HG02840 (cell line): ENCODE results near the gene APOBEC4.
"Not testable (repeated sequence)": the region's sequence is repeated elsewhere in the genome, so short reads cannot be mapped to it uniquely, and the experiment has no call there.

Experiments used
- ATAC-seq: cut with Tn5 transposase; IDR thresholded peaks from one replicate; pipeline ENCODE4 v1.9.1; 2021; ENCODE audit warnings: mild to moderate bottlenecking, moderate library complexity, moderate number of reproducible peaks; ENCODE audit not compliant: unreplicated experiment, low FRiP score

Gene APOBEC4, protein sequence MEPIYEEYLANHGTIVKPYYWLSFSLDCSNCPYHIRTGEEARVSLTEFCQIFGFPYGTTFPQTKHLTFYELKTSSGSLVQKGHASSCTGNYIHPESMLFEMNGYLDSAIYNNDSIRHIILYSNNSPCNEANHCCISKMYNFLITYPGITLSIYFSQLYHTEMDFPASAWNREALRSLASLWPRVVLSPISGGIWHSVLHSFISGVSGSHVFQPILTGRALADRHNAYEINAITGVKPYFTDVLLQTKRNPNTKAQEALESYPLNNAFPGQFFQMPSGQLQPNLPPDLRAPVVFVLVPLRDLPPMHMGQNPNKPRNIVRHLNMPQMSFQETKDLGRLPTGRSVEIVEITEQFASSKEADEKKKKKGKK

DNA sequence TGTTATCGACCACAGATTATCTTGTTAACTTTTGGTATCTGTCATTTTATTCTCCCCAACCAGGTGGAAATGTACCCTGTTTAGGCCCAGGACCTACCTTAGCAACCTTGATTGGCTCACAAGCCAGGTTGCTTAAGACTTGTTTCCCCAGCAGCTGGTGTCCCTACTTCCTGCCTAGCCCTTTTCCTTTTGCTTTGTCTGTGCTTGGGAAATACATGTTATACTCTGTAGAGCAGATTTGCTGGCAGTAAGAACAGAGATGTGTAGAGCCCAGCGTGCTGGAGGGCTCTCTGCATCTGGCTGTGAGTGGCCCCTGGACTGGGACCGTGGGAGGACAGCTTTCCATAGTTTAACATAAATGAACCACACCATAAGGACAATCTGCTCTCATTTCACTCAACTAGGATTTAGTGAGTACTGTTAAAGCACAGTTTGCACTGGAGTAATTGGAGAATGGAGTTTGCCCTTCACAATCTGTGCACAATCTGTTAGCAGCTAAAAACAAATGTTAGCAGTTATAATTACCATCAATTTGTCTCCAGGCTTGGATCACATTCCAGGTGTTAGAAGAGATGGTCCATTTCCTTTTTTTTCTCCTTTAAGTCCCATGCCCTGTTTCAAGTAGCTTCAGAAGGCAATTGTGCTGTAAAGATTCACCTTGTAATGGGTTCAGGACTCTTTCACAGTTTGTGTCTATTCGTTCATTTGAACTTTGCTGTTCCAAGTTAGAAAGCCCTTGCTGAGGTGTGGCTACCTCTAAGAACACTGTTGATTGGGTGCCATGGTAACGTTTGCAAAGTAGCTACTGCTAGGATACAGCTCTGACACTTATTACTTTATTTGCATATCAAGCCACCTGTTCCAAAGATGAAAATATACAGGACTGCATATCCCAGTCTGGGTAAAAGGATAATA is at the start of gene APOBEC4:
Gene APOBEC4, minus strand, starts transcription at position 770 of the 915 bp plus-strand sequence. CDS start 4,535 bp downstream, outside the sequence.
- ATAC-seq, result no peak

DNA sequence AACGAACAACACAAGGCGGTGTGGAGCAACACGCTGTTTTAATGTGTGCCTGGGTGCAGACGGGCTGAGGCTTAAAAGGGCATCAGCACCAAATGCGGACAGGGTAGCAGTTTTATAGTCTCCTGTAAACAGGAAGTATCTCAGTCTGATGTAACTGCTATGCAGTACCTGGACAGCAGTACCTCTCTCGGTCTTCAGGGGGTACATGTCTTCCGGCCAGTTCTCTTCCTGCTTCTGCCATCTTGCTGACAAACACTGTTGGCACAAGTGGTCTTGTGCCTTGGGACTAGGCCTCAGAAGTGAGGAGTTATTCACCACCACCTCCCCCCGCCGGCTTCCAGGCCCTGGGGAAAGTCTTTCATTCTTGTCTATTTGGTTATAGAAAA is 49.7 kb upstream of the APOBEC4 start:
- no peak for ATAC-seq

DNA sequence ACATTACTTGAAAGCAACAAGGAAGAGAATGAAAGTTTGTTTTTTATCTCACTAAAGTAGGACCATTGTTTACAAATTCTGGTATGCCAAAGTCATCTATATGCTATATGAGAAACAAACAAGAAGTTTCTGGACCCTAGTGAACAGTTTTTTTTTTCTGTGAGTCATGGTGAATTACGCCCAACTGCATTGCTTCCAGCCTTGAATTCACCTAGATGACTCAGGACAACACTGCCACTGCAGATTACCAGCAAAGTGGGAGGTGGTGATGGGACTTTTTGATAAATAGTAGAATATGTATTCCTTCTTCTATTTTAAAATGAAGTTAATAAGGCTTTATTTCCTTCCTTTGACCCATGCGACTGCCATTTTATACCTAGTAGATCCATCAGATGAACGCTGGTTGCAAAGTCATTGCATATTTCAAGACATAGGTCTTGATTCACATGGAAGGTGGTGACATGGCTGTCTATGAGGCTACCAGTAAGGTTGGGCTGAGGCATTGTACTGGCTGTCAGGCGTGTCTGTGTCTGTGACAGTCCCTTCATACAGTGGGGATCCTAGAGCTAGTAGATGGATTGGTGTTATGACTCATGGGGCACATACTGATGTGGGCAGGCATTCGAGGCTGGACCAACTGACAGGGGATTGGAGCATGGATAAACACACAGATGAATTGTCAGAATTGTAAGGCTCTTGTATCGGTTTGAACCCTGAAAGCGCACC is 49.1 kb upstream of the APOBEC4 start:
- ATAC-seq, result no peak

DNA sequence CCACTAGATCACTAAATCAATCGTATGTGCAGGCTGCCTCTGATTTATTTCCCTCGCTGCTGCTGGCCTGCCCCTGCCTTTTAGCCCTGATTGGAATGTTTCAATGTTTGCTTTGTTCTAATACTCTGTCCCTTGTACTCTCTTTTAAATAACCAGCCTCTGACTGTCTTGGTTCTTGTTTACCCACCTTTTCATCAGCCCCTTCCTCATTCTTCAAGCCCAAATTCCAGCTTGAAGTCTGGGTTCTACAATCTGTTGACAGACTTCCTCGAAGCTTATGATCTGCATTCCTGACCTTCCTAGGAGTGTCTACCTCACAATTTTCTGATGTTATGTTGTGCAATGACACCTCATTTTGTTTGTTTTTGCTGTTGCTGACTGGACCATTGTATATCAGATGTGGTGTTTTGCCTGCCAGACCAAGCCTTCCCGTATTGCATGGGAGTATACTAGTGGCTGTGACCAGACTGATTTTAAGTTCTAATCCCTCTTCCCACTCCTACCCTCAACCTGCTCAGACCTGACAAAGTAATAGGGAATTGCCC is 46.6 kb upstream of the APOBEC4 start:
- ATAC-seq, result no peak

DNA sequence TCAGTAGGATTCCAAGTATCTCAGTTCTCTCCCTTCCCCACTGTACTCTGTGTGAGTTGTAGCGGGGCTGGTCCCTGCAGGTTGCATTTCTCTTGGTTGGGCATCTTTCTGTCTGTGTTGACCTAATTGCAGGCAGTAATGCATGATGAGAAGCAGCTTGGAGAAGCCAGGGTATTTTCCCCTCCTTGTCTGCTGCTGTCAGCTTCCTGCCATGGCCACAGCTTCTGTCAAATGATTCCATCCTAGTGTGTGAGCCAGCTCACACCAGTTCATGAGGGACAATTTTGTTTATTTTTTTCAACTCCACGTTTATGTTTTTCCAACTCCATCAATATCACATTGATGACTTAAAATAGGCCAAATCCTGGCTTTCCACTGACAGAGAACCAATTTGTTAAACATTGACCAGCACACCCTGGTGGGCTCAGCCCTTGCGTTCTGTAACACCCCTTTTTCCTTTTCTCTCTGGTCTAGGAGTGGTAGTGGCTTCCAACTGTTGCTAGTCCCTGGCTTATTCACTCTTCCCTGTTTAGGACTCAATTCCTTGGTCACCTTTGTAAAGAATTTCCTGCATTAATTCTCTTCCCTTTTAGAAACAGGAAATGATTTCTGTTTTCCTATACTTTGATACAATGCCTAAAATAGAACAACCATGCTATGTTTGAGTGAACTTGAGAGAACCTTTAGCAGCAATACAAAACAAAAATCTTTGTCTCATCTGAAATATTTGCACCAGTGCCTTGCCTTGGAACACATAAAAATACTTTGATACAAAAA is 44.9 kb upstream of the APOBEC4 start:
- ATAC-seq, result no peak

DNA sequence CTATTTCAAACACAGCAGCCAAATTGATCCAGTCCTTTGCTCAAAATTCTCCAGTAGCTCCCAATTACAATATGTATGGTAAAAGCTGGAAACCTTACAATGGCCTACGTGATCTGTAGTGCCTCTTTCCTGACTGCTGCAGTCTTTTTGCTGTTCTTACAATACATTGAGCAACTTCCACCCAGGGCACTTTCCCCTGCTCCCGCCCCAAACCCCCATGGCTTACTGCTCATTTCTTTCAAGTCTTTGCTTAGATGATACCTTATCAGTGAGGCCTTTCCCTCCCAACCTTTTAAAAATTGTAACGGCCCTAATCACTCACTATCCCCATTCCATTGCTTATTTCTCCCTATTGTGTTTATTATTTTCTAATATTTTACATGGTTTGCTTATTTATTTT is 43.9 kb upstream of the APOBEC4 start:
- no peak for ATAC-seq

DNA sequence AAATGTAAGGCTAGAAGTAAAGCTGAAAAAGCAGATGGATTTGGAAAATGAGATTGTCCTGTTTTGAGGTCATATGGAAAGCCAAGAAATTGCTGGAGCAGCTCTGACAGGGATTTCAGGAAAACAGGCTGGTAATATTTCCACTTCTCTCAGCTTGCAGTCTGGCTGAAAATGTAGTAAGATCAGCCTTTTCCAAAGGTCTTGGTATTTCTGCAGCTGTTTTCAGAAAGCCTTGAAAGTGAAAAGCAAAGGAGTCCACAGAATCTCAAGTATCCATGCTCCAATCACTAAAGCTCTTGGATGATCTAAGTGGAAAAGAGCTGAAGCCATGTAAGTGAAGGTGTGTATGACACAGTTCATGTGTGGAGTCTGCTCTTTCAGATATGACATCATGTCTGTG is 41.6 kb upstream of the APOBEC4 start:
- ATAC-seq, result no peak

DNA sequence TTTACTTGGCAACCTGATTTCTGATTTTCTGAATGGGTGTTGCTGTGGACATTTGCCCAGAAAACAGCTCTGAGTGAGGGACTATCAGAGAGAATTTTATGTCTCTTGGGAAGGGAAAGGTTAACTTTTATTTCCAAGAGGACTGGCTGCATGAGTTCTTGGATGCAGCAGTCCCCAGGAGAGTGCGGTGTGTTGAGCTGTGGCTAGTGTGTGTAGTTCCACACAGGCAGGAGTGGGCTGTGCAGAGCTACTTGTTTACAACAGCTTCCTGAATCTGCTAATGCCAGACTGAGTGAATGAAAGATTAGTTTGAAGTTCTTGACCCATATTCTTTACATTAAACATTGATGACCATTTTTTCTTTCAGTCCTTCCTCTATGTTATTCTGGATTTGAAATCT is 41.0 kb upstream of the APOBEC4 start:
- no peak for ATAC-seq

DNA sequence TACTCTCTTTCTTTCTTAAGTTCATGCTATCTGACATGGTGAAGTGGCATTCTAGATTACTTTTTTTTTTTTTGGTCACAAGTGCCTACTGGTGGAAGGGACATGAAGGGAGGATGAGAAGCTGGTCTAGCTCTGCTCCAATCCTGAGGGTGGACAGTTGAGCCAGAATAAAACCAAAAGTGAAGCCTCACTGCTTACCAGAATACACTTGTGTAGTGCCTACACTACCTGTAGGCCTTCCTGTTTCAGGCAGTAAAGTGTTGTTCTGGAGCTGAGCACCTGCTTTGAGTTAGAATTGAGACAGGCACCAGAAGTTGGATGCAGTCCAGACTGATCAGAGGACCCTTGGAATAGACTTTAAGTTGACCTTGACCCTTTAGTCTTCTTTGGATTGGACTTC is 40.4 kb upstream of the APOBEC4 start:
- no peak for ATAC-seq

DNA sequence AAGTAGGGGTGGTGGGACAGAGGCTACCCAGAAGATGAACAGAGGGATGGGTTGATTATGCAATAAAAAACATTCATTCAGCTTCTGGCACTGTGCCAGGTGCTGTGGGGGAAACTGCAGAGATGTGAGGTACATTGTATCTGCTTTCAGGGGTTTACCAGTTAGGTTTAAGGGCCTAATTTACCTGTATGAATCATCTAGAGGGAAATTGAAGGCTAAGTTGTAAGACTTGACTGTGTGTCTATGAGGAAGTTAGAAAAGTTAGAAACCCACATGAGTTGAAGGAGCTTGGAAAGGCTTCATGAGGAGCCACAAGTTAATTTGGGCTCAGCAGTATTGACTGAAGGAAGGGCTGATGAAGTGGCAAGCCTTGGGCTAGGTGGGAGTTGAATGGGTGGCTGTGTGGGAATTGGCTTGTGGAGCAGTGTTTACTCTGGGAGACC is 36.7 kb upstream of the APOBEC4 start:
- ATAC-seq, result peak; percentile 66

DNA sequence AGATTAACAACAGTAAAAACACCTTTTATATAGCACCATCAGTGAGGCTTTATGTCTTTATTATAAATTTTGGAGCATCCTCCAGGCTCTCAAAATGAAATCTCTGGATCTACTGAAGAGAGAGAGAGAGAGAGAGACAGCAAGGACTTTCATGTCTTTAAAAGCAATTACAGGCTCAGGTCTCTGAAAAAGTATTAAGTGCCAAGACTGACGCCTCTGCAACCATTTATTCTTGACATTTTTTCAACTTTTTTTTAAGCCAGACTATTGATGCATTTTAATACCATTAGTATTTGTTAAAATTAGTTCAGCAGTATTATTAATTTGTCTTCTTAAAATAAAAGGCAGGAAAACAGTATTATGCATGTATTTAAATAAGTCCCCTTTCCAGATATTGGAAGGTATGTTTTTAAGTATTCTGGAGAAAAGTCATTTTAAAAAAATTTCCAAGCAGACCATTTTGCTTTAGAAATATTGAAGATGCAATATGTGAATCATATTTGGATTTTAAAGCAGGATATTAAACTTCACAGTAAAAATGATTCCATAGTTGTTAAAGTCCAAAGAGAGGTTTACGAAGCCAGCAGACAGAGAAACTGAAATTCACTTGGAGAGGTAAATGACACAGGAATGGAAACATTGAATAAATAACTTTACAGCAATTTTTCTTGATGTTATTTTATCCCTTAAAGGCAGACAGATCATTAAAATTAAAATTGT is 35.4 kb upstream of the APOBEC4 start:
- ATAC-seq, result no peak

DNA sequence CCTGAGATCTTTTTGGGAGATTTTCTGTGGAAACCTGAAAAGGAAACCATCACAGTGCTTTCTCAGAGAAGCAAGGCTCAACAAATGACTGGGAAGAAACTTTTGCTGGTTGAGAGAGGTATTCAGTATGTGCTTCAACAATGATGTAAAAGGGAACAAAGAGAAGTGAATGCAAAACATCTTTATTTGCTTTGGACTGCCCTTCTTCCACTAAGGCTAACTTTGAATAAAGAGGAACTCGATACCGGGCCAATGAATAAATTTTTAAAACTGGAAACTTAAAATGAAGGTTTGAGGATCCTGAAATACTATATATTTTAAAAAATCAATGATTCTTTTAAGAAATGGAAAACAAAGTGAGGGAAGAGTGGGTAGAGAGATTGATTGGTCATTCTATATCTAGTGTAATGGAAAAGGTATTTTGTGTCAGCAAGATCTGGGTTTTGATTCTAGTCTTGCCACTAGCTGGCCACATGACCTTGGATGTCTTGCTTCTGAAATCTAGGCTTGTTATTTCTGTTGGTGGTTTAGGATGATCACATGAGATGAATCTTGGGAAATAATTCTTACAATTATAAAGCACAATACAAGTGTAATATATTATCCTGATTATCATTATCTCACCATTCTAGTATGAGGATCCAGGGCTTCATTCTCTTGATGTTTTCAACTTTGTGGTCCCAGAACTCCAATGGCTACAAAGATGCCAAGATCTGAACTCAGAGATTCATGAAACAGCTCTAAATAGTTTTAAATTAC is 34.6 kb upstream of the APOBEC4 start:
- no peak for ATAC-seq

DNA sequence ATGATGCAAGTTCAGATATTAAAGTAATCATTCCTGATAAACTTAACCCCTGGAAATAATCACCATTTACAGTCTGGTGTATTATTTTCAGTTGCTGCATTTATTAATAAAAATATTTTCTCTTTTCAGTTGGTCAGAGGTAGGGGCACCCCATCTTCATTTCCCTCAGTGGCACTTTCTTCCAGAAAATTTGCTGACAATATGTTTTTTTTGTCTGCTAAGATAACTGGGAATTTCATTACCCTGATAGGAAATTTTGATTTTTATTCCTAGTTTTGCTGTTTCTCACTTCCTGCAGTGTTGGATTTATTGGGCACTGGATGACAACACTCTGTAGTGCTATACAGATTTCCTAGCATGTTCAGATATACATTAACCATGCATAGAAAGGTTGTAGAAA is 33.1 kb upstream of the APOBEC4 start:
- no peak for ATAC-seq

DNA sequence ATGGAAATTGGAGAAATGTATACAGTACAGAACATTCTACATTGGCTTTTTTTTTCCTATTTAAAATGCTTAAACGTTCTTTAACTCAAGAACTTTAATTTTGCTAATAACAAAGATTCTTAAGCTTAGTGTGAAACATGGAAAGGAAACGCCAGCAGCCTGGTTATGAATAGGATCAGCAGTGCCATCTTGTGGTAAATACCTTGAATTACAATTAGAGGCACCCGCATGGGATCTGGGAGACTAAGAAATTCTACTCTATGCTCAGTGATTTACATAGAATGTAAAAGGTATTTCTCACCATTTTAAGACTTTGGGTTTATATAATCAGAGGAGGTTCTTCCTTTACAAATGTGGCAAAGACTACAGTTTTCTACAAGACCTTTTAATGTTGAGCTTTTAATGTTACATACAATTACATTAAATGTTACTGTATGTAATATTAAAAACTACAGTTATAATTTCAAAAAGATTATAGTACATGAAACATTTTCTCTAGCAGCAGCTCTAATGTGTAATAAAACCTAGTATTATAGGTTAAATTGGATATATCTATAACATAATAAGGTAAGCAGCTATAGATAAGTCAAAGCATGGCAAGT is 32.1 kb upstream of the APOBEC4 start:
- no peak for ATAC-seq

DNA sequence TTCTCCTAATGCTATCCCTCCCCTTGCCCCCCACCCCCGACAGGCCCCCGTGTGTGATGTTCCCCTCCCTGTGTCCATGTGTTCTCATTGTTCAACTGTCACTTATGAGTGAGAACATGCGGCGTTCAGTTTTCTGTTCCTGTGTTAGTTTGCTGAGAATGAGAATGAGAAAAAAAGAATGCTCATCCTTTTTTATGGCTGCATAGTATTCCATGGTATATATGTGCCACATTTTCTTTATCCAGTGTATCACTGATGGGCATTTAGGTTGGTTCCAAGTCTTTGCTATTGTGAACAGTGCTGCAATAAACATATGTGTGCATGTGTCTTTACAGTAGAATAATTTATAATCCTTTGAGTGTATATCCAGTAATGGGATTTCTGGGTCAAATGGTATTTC is 26.2 kb upstream of the APOBEC4 start:
- not testable (repeated sequence) for ATAC-seq

DNA sequence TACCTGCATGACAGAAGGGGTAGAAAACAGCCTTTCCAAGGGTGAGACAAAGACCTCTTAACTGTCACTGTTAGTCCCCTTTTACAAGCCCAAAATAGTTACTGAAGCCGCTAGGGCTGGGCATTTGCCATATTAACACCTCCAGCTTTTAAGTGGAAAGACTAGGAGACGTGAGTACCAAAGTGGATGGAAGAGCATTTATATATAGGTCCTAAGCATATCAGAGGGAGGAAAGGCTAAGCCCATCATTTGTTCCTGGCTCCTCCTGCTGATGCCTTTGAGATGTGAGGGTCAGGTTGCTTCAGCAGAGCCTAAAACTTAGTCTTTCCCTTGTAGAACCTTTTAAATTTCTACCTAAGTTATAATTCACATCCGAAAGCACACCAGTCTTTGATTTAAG is 25.7 kb upstream of the APOBEC4 start:
- ATAC-seq, result no peak

DNA sequence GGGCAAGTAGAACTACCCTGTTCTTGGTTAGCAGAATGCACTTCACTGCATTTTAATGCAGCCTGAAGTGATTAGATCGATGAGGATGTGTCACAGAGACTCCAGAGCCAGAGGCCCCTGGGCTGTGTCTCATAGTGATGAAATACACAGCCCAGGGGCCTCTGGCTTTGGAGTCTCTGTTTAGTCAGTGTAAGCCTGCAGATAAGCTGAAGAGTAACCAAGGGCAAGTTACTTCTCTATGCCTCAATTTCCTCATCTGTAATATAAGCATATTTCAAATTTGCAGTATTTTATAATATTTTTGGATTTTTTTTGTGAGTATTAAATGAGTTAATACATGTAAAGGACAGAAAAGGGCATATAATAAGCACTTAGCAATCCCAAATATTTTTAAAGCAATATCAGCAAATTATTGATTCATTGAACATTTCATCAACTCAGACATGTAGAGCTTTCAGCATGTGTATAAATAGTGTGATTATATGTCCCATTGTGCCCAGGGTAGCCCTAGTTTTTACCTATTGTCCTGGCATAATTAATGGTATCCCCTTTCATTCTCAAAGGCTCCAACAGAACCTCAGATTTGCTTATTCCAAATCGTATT is 23.6 kb upstream of the APOBEC4 start:
- ATAC-seq, result no peak
